H7 (cell line): ENCODE results near the gene PRSS35. TPM values are rescaled to one million over a fixed set of nuclear protein-coding genes. Genes with fewer than 3 reads are reported as not detected.
"Not testable (repeated sequence)": the region's sequence is repeated elsewhere in the genome, so short reads cannot be mapped to it uniquely, and the experiment has no call there.

Source experiments
- DNase-seq: peaks from one replicate; pipeline ENCODE4 v3.0.0; 2012
- H3K27me3 ChIP-seq: 2 replicates; pipeline ENCODE4 v1.6.0; 2011; ENCODE audit warnings: mild to moderate bottlenecking, low read length; ENCODE audit not compliant: control insufficient read depth, insufficient read depth
- H3K36me3 ChIP-seq: replicated peaks from 2 replicates; pipeline ENCODE4 v1.5.1; 2011; ENCODE audit warnings: low read length; ENCODE audit not compliant: control insufficient read depth, insufficient read depth
- H3K4me3 ChIP-seq: 2 replicates; pipeline ENCODE4 v1.5.1; 2011; ENCODE audit warnings: low read depth, mild to moderate bottlenecking, control low read depth, low read length, moderate library complexity; ENCODE audit not compliant: insufficient read depth
- total RNA-seq: library from RNA; depleted of rRNA; stranded (reverse); fragments of >200 nt; shearing (Covaris generic); gene quantifications from 2 replicates; pipeline ENCODE4 v1.2.3, GENCODE V29; 2014; rRNA removed

The PRSS35 gene, protein sequence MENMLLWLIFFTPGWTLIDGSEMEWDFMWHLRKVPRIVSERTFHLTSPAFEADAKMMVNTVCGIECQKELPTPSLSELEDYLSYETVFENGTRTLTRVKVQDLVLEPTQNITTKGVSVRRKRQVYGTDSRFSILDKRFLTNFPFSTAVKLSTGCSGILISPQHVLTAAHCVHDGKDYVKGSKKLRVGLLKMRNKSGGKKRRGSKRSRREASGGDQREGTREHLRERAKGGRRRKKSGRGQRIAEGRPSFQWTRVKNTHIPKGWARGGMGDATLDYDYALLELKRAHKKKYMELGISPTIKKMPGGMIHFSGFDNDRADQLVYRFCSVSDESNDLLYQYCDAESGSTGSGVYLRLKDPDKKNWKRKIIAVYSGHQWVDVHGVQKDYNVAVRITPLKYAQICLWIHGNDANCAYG
- total RNA-seq, result 1.5 and 1.6 TPM in 2 replicates

DNA sequence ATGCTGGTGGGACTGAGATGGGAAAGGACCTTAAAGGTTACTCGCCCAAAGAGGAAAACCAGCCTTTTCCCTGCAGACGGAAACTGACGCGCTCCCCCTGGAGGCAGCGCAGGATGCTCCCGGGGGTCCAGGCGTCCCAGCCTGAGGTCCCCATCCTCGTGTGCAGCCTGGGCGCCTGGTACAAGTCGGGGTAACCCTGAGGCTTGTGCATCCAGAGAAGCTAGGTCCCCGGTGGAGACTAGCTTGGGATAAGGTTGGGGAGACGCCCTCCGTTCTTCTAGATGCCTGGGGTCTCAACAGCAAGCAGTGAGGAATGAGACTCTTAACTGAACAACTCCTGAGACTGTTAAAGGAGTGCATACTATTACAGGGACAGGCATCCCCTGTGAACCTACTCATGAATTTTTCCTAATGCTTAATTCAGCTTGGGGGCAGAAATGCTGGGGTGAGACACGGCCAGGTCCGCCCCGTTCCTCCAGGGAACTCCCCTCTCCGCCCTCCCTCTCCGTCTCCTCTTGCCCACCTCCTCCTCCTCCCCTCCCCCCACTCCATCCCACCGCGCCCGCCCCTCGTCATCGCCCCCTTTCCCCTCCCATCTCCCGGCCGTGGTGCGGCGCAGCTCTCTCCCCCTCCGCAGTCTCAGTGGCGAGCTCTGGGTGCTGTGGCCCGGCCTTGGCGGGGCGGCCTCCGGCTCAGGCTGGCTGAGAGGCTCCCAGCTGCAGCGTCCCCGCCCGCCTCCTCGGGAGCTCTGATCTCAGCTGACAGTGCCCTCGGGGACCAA is at the start of gene PRSS35:
Gene PRSS35 (plus strand): TSS at position 634 of the 781 bp plus-strand sequence. CDS start 10,908 bp downstream, outside the sequence.
- DNase-seq, result peak; percentile 87
- Histone ChIP-seq H3K4me3 (peak within 1 kb of the TSS; percentile 72), H3K36me3 (no peaks in the 10 kb centered on the region), H3K27me3 (peaks cover 3% of the 10 kb centered on the region; the same call in 1 of the 2 replicates)

DNA sequence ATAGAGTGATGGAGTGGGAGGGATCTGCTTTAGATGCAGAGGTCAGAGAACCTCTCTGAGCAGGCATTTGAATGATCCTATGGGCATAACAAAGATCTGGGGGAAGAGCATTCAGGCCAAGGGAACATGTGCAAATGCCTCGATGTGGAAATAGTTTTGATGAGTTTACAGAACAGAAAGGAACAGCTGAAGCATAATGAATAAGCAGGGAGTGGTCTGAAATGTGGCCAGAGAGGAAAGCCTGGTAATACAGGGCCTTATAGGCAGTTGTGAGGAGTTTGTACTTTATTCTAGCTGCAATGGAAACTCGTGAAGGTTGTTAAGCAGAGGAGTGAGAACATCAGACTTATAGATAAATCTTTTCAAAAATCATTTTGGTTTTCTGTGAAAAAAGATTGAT is 48.4 kb upstream of the PRSS35 start:
- no peak for DNase-seq
- Histone ChIP-seq H3K36me3 (no peaks in the 10 kb centered on the region), H3K4me3 (no peak overlapping the region), H3K27me3 (peaks cover 9% of the 10 kb centered on the region; the same call in 1 of the 2 replicates)

DNA sequence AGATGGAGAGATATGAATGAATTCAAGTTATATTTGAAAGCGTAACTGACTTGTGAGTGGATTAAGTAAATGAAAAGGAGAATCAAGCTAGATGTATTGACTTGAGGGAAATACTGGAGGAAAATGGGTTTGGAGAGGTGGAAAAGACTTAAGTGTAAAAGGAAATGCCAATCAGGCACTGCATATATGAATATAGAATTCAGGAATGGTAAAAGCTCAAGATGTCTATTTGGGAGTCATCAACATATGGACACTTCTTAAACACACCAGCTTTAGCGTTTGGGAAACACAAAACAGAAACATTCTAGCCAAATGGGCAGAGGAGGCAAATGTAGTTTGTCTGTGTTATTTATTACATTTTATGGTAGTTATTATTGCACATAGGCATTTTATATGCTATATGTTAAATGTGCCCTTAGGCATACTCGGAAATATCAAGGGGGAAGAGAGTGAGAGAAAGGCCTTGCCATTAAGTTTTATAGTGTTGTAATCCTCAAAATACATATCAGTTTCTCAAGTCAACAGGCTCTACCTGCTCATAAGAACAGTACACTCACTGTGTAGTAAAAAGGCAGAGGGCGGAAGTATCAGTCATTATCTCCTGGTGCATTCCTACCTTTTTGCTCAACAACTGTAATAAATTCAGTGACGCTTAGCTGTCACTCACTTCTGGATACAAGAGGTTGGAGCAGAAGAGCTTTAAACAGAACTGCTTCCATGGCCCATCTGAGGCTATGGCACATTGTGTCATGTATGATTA is 47.8 kb upstream of the PRSS35 start:
- Histone ChIP-seq H3K4me3 (no peak overlapping the region), H3K36me3 (no peaks in the 10 kb centered on the region), H3K27me3 (peaks cover 9% of the 10 kb centered on the region; the same call in 1 of the 2 replicates)
- DNase-seq, result no peak

DNA sequence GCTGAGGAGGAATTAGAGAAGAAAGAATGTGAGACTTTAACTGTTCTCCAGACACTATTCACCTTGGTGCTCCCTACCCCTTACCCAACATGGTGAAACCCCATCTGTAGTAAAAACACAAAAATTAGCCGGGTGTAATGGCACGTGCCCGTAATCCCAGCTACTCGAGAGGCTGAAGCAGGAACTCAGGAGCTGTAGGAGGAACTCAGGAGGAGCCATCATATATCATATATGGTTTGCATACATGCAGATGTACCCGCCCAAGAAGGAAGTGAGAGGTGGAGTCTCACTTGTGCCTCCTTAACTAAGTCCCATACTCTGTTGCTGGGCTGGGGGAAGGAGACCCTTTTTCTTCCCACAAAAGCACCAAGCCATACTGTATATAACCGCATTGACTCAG is 46.0 kb upstream of the PRSS35 start:
- Histone ChIP-seq H3K27me3 (peaks cover 2% of the 10 kb centered on the region; the same call in 1 of the 2 replicates), H3K4me3 (no peak overlapping the region), H3K36me3 (no peaks in the 10 kb centered on the region)
- no peak for DNase-seq

GRCh38 chr6:83467620-83468036 is 44.7 kb upstream of the PRSS35 start:
- H3K4me3 ChIP-seq, result no peak overlapping the region
- H3K36me3 ChIP-seq, result no peaks in the 10 kb centered on the region
- no peak for DNase-seq
- no peaks in the 10 kb centered on the region; the same call in 1 of the 2 replicates for H3K27me3 ChIP-seq

DNA sequence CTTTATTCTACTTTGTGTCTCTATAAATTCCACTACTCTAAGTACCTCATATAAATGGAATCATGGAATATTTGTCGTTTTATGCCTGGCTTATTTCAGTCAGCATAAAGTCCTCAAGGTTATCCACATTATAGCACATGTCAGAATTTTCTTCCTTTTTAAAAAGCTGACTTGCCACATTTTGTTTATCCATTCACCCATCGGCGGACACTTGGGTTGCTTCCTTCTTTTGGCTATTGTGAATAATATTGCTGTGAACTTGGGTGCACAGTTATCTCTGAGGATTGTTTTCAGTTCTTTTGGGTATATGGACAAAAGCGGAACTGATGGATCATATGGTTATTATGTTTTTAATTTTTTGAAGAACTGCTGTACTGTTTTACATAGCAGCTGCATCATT is 42.3 kb upstream of the PRSS35 start:
- H3K4me3 ChIP-seq, result no peak overlapping the region
- DNase-seq, result no peak
- H3K36me3 ChIP-seq, result no peaks in the 10 kb centered on the region
- H3K27me3 ChIP-seq, result no peaks in the 10 kb centered on the region

- H3K36me3 ChIP-seq, result no peaks in the 10 kb centered on the region
- no peak for DNase-seq
- H3K27me3 ChIP-seq, result no peaks in the 10 kb centered on the region
- H3K4me3 ChIP-seq, result no peak overlapping the region
These were observed 41.7 kb upstream of the PRSS35 start for GRCh38 chr6:83470587-83470986.

GRCh38 chr6:83472767-83473166 is 39.6 kb upstream of the PRSS35 start:
- Histone ChIP-seq H3K36me3 (no peaks in the 10 kb centered on the region), H3K4me3 (no peak overlapping the region), H3K27me3 (no peaks in the 10 kb centered on the region)
- no peak for DNase-seq

DNA sequence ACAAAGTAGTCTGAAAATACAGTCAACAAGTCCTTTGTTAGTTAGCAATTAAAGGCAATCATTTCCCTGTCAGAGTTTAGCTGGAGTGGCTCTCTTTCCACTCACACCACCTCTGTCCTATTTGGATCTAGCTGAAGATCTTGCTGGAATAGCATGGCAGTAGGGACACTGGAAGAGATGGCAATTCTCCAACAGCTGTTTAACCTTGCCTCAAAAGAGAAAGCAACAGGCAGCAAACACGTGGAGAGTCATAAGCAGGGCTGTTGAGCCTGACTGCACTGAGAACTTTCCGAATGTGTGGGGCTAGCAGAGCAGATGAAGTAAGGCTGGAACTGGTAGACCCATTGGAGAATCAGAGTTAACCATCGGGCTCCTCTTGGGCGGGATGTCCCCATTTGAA is 38.0 kb upstream of the PRSS35 start:
- no peak for DNase-seq
- Histone ChIP-seq H3K36me3 (no peaks in the 10 kb centered on the region), H3K27me3 (no peaks in the 10 kb centered on the region), H3K4me3 (no peak overlapping the region)

DNA sequence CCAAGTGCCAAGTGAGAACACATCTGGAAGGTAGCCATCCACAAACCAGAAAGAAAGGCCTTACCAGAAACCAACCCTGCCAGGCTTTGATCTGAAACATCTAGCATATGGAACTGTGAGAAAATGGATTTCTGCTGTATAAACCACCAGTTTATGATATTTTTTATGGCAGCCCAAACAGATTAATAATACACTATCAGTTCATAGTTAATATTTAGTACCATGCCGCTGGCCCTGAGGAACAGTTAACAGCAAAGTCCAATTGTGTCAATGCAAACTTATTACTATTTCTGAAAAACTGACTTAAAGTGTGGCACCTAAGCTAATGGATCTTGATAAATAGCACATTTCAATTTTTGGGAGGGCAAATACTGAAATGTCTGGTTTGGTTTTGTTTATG is 35.4 kb upstream of the PRSS35 start:
- Histone ChIP-seq H3K27me3 (no peaks in the 10 kb centered on the region), H3K4me3 (no peak overlapping the region), H3K36me3 (no peaks in the 10 kb centered on the region)
- no peak for DNase-seq

DNA sequence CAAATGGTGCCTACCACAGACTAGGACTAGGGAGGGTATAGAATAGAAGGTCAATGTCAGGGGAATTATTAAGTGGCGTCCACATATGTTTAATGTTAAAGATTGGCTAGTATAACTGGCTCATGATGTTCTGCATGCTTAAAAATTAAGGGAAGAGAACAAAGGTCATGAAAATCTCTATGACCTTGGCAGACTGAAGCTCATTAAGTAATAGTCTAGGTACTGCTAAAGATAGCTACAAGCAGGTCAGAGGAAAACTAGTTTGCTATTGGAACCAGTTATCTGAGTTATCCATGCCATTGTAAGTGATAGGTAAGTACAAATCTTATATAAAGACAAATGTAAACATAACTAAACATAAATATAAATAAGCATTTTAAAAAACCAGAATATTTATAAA is 32.9 kb upstream of the PRSS35 start:
- no peaks in the 10 kb centered on the region for H3K27me3 ChIP-seq
- H3K36me3 ChIP-seq, result no peaks in the 10 kb centered on the region
- H3K4me3 ChIP-seq, result no peak overlapping the region
- DNase-seq, result no peak

GRCh38 chr6:83480470-83480869 is 31.9 kb upstream of the PRSS35 start:
- no peak for DNase-seq
- Histone ChIP-seq H3K36me3 (no peaks in the 10 kb centered on the region), H3K4me3 (no peak overlapping the region), H3K27me3 (no peaks in the 10 kb centered on the region)

GRCh38 chr6:83481938-83482337 is 30.4 kb upstream of the PRSS35 start:
- H3K4me3 ChIP-seq, H3K36me3 ChIP-seq, DNase-seq, H3K27me3 ChIP-seq: not testable (repeated sequence)

GRCh38 chr6:83488448-83488847 is 23.9 kb upstream of the PRSS35 start:
- no peak for DNase-seq
- H3K36me3 ChIP-seq, result no peaks in the 10 kb centered on the region
- H3K27me3 ChIP-seq, result no peaks in the 10 kb centered on the region
- no peak overlapping the region for H3K4me3 ChIP-seq
